NCI-H460 (cell line): ENCODE results near the gene MYLK4. TPM values are rescaled to one million over a fixed set of nuclear protein-coding genes. Genes with fewer than 3 reads are reported as not detected.

Source experiments
- DNase-seq: peaks from one replicate; pipeline ENCODE4 v3.0.0-alpha.2; 2016; ENCODE audit warnings: low read depth; ENCODE audit errors: extremely low read depth
- total RNA-seq: library from RNA; depleted of rRNA; stranded (reverse); fragments of >200 nt; shearing (Covaris generic); gene quantifications from 2 replicates; pipeline ENCODE4 v1.2.3, GENCODE V29; 2014

Gene MYLK4
- total RNA-seq, 1 experiment from 2014 or later: 0.27 TPM

DNA sequence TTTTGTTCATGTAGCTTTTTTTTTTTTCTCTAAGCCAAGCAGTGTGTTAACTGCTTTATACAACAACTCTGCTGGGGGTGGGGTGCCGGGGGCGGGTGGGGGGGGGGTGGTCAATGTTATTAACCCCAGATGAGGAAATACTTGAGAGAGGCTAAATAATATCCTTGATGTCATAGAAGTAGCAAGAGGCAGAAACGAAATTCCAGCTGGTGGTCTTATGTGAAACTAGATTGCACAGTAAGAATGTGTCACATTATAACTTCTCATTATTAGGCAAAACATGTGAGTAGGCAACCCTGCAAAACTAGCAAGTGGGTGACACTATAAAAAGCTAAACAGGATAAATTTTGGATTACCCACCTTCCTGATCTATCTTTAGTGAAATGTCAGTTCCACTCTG is 12.8 kb downstream of the MYLK4 start:
- DNase-seq: no peak

DNA sequence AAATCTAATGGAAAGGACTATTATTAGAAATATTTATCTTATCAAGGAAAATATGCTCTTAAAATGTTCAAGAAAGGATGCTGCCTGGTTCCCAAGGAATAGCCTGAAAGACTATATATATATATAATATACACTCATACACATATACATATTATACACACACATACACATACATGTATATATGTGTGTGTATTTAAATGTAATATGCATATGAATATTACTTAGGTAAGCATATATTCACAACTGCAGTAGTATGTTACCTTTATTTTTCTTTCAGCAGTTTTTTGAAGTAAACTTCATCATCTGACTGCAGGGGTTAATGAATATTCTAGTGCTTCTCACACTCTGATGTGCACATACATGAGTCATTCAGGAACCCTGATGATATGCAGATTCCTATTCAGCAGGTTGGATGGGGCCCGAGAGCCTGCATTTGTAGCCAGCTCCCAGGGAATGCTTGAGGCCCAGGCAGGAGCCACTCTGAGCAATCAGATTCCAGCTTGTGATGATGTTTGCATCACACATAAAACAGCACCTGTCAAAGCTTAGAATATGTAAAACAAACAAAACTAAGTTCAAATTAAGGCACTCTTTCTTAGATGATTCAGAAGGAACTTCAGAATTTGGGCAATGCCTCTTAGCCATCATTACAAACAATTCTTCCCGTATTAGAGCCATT is 16.1 kb downstream of the MYLK4 start:
- no peak for DNase-seq

- no peak for DNase-seq
Observed at GRCh38 chr6:2733736-2734480, 16.8 kb downstream of the MYLK4 start.

- no peak for DNase-seq
Observed at GRCh38 chr6:2733324-2733723, 17.4 kb downstream of the MYLK4 start.

DNA sequence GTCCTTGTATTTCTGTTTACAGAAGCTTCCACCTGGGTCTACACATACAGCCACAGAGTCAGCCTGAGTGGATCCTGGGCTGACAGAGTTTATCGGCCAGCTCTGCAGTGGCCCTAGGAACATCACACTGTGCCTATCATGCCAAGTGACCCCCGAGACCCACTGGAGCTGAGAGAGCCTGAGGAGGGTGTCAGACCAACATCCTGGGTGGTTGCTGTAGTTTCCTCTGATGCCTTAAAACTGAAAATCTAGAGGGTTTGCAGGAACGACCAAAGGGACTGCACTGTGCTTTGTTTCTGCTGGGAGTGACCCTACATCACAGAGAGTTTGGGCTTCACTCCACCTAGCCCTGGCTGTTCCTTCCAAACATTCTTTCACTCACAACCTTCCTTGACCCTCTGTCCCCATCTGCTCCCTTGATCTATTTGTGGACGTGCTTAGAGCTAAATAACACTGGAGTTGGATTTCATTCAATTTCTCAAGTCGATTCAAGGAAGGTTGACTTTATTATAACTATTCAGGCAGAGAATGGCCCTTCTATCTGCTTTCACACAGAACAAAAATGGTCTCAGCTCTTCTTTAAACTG is 18.1 kb downstream of the MYLK4 start:
- DNase-seq: no peak

- no peak for DNase-seq
Observed at GRCh38 chr6:2731281-2731909, 19.3 kb downstream of the MYLK4 start.

DNA sequence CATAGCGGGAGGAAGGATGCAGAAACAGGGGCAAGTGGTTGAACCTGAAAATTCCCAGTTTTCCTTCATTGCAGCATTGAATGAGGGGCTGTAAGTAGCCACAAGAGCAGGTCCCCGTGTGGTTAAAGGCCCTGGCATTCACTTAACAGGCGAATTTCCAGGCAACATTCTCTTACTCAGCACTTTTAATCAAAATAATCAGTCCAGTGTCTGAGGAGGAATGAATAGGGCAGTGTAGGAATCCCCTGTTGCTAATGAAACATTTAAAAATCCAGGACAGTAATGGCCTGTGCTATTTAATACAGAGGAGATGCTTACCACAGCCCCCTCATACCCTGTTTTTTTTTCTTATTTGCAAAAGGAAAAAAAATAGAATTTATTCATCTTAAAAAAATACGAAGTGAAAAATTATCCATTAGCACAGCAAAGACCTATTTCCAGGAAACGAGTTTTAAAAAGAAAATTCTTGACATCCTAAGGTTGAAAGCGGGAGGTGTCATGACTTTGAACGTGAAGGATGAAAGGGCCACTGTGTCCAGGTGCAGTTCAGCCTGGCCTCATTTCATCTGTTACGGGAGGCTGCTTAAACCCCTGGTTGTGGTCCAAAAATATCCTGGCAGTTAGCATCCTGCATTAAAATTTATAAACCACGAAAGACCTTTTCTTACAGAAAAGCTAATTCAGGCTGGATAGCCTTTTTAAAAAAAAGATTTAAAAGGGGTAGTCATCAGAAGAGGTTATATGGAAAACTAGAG is 20.2 kb downstream of the MYLK4 start:
- DNase-seq: no peak

DNA sequence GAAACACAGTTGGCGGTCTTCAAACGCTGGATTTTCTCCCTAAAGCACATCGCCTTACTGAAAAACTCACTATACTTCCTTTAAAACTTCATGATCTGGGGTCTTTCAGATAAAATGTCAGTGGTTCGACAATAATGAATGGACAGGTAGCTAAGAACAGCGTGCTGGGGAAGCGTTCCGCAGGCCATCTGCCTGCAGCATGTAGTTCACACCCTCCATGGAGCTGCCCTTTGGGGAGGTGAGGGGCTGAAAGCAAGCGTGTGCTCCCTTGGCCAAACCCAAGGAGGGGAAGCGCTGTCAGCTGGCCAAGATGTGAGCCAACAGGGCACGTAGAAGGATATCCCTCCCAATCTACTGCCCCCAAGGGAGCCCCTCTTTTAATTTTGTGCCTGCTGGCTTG is 20.8 kb downstream of the MYLK4 start:
- no peak for DNase-seq

- no peak for DNase-seq
Observed at GRCh38 chr6:2725999-2726567, 24.6 kb downstream of the MYLK4 start.

DNA sequence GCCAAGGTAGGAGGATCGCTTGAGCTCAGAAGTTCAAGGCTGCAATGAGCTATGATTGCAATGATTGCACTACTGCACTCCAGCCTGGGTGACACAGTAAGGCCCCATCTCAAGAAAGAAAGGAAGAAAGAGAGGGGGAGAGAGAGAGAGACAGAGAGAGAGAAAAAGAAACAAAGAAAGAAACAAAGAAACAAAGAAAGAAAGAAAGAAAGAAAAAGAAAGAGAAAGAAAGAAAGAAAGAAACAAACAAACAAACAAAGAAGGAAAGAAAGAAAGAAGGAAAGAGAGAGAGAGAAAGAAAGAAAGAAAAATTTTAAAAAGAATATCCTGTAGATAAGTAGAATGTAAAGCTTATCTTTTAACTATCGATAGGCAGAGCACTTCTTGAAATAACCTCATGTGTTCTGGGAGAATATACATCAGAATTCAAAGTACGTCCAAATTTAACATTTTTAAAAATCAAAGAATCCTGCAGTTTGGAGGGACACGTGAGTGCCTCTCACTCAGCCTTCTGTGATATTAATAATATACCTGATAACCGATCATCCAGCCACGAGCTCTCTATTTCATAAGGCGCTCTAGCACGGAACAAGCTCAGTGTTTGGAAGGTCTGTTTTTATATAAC is 25.2 kb downstream of the MYLK4 start:
- DNase-seq: no peak

DNA sequence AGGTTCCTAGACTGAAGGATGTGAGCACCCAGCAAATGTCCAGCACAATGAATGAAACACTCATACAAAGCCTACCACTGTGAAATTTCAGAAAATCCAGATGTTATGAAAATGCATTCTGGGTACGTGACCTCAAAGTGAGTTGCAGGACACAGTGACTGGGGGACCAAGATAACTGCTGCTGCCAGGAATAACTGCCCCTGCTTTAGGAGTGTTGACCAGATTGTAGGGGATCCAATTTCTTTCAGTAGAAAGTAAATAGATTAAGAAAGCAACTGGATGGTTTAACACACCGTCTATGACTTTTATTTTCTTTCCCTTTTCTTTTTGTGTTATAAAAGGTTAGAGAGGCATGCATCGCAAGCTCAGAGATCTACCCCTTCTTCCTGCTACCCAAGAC is 29.5 kb downstream of the MYLK4 start:
- no peak for DNase-seq

DNA sequence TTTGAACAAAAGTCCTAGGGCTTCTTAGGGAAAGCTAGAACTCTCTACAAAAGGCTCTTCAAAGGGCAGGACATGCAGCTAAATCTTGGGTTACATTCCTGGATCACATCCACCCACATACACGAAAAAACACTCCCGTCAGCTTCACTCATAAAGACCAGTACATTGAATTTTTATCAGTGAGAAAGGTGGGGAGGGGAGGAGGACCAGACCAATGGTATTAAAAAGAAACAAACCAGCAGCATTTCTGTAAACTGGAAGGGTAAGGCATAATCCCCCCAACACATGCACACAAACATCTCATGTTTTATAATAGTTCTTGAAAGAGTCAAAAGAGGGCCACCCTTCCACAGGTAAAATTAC is 31.6 kb downstream of the MYLK4 start:
- no peak for DNase-seq

DNA sequence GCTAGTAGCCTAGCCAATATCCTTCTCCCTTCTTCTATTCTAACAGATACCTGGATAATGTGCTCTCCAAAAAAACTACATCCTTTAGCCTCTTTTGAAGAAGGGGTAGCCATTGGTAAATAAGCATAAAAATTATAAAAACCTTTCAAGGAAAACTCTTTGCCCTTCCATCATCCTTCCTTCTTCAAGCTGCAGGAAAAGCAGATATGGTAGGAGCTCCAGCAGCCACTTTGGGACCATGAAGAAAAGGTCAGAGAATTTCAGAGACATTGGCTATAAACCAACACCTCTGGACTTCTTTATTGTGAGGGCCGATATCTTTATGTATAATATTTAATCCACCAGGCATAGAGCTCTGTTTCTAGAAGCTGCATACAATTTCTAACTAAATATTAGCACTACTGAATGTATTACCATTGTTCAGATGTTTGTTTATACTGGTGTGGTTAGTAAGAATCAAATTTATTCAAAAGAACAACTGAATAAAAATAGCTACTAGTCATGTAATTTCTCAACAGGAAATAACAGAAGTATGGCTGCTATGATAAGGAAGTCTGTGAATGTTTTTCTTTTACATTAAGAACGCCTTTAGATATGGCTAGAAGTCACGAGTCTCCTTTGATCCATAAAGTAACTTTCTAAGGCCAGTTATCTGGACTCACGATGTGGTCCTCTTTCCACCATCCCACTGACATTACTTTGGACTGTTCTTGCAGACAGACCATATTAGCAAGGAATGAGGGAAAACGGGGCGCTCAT is 32.2 kb downstream of the MYLK4 start:
- no peak for DNase-seq

DNA sequence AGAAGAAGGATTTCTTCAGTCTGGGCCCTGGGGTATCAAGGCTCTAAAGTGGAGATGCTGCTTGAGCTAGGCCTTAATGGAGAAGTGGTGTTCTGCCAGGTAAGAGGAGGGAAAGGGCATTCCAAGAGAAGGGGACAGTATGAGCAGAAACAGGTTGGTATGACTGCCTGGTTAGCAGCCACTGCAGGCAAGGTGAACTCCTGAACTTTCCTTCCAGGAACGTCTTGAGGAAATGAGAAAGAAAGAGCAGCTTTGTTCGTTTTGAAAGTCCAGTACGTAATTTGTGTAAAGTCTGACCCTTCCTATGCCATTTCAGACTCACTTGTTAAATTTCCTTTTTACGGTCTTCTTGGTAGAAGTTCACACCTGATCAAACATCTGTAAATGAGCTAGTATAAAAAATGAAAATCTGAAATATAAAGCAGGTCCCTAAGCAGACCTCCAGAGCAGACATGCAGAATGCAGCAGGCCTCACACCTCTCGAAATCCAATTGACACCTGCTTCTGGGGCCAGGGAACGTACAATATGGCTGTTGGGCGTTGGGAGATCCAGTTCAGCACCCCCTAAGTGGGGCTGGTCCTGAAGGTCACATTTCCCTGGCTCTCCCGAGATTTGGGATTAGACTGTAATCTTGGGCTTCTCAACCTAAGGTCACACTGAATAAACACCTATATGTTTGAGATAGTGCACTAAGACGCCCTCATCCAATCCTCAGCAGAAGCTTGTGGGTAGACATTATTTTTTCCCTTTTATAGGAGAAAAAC is 33.6 kb downstream of the MYLK4 start:
- no peak for DNase-seq

DNA sequence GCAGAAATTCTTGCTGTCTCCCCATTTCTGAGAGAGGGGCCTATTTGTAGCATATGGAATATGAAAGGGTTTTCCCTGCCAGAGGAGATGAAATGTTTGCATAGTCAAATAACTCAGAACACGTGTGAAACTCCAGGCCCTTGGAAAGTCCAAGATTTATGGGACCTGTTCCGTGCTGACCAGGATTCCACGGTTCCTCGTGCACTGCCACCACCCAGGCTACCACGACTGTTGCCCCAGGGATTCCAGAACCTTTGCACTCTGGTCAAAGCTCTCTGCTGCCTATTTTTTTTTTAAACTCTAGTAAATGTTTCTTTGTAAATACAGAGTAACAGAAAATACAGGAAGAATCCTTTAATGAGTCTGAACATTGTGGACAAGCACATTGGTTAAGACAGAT is 35.0 kb downstream of the MYLK4 start:
- no peak for DNase-seq

DNA sequence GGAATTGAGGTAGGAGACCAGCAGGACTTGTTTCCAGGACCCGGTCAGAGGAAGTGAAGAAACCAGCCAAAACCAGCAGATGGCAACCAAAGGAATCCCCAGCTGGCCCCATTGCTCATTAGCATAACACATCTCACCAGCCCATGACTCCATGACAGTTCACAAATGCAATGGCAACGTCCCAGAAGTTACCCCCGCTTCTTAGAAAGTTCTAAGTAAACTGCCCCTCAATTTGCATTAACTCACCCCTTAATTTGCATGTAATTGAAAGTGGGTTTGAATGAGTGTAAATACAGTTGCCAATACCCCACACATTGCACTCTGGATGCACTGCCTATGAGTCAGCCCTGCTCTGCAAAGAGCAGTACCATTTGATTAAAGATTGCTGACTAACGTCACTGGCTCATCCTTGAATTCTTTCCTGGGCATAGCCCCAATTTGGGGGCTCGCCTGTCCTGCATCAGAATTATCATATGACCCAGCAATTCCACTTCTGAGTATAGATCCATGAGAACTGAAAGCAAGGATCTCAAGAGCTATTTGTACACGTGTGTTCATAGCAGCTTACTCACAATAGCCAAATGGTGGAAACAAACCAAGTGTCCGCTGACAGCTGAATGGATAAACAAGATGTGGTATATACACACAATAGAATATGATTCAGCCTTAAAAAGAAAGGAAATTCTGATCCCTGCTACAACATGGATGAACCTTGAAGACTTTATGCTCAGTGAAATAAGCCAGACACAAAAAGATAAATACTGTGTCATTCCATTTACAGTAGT is 36.4 kb downstream of the MYLK4 start:
- no peak for DNase-seq

DNA sequence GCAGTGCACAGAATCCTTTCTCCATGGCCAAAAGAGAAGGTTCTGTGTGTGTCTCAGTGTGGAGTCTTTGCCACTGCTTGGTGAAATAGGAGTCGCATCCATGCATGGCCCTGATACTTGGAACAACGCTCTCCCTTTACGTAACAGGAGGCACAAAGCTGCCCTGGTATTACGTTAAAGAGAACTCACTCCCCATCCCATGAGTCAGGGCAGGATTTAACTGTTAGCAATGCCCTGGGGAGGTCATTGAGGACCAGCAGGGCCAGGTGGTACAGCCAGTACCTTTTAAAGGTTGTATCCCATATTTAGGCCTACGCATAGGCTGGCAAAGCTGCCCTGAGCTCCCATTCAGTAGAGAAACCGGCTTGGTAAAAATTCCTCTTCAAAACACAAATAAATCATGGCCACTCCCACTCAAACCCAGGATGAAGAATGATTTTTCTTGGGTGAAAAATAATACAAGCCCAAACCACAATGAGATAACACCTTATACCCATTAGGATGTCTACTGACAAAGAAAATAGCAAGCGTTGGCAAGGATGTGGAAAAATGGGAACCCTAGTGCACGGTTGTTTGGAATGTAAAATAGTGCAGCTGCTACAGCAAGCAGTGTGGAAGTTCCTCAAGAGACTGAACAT is 37.1 kb downstream of the MYLK4 start:
- DNase-seq: no peak
